GM18502 (cell line): ENCODE data around the gene C14orf93.
"Not testable (repeated sequence)": the region's sequence is repeated elsewhere in the genome, so short reads cannot be mapped to it uniquely, and the experiment has no call there.

Experiments
- ATAC-seq: cut with Tn5 transposase; IDR thresholded peaks from one replicate; pipeline ENCODE4 v1.9.1; 2021; ENCODE audit warnings: mild to moderate bottlenecking; ENCODE audit not compliant: unreplicated experiment, poor library complexity

The C14orf93 gene

GRCh38 chr14:23023022-23023794 is 13.3 kb upstream of the C14orf93 start:
- ATAC-seq, result no peak

- no peak for ATAC-seq
Measured at GRCh38 chr14:23021889-23022442, 12.0 kb upstream of the C14orf93 start.

- ATAC-seq, result no peak
Measured at GRCh38 chr14:23021434-23021833, 11.5 kb upstream of the C14orf93 start.

- no peak for ATAC-seq
Measured at GRCh38 chr14:23020143-23021128, 10.5 kb upstream of the C14orf93 start.

- ATAC-seq, result no peak
Measured at GRCh38 chr14:23018107-23018506, 8.2 kb upstream of the C14orf93 start.

- no peak for ATAC-seq
Measured at GRCh38 chr14:23017091-23017490, 7.1 kb upstream of the C14orf93 start.

GRCh38 chr14:23015618-23016017 is 5.7 kb upstream of the C14orf93 start:
- no peak for ATAC-seq

GRCh38 chr14:23013749-23014054 is 3.8 kb upstream of the C14orf93 start:
- ATAC-seq, result not testable (repeated sequence)

- no peak for ATAC-seq
Measured at GRCh38 chr14:23013054-23013748, 3.3 kb upstream of the C14orf93 start.

GRCh38 chr14:23009483-23009938 is 432 bp downstream of the C14orf93 start:
- no peak for ATAC-seq

- no peak for ATAC-seq
Measured at GRCh38 chr14:23008831-23009230, 1.1 kb downstream of the C14orf93 start.

- peak; percentile 93 for ATAC-seq
Measured at GRCh38 chr14:23006544-23007419, 3.2 kb downstream of the C14orf93 start.

- no peak for ATAC-seq
Measured at GRCh38 chr14:23006188-23006534, 3.8 kb downstream of the C14orf93 start.

GRCh38 chr14:23005451-23006187 is 4.3 kb downstream of the C14orf93 start:
- no peak for ATAC-seq

GRCh38 chr14:23004274-23004673 is 5.7 kb downstream of the C14orf93 start:
- ATAC-seq, result not testable (repeated sequence)

GRCh38 chr14:23002592-23002991 is 7.4 kb downstream of the C14orf93 start:
- no peak for ATAC-seq

GRCh38 chr14:23000860-23001259 is 9.1 kb downstream of the C14orf93 start:
- ATAC-seq, result no peak

- no peak for ATAC-seq
Measured at GRCh38 chr14:22998329-22999012, 11.5 kb downstream of the C14orf93 start.
